Keratinocyte (primary cell): Measurements from ENCODE around the gene NOP14.

Source experiments
- CTCF ChIP-seq, 3 experiments: IDR thresholded peaks in 1 of 3; conservative IDR thresholded peaks in 1 of 3; optimal IDR thresholded peaks in 1 of 3; 2 replicates in 2 of 3; 3 replicates in 1 of 3; pipeline versions ENCODE3 to v1.5.1; 2011; ENCODE audit warnings: low read length in 3 of 3, mild to moderate bottlenecking in 3 of 3, moderate library complexity in 2 of 3, control low read depth in 1 of 3, inconsistent platforms in 1 of 3; ENCODE audit not compliant: insufficient read depth in 2 of 3; ENCODE audit errors: extremely low read depth in 1 of 3
- EZH2 ChIP-seq: IDR thresholded peaks from one replicate; pipeline ENCODE4 v1.6.1; 2012; ENCODE audit warnings: inconsistent platforms, mild to moderate bottlenecking, low read length, moderate library complexity

GRCh38 chr4:2971275-2971674, 8.1 kb upstream of the NOP14 start:
- TF ChIP-seq CTCF (optimal IDR thresholded peaks at IDR 0.05 in 1 of 3, IDR thresholded peaks at IDR 0.05 in 1 of 3, conservative IDR thresholded peaks at IDR 0.05 in 1 of 3; ENCODE audit: extremely low read depth in 1 of 3, insufficient read depth in 2 of 3, low read length in 3 of 3) (no peak), EZH2 (no peak)
